GM12891 (cell line): ENCODE results near the gene C2orf66. TPM values are rescaled to one million over a fixed set of nuclear protein-coding genes. Genes with fewer than 3 reads are reported as not detected.
A peak's percentile ranks its signal among the peaks of the same experiment; 100 is the strongest.

Experiments used
- DNase-seq: peaks from one replicate; pipeline ENCODE4 v3.0.0; 2011; ENCODE audit warnings: low spot score; ENCODE audit not compliant: insufficient read length
- FAIRE-seq: peaks from 2 replicates; lab custom pipeline; 2011; peaks lifted over from hg19 to GRCh38; lab: Jason Lieb, UNC
- PAX5 ChIP-seq: IDR thresholded peaks from 2 replicates; pipeline ENCODE4 v1.6.1; 2011; ENCODE audit warnings: low read length, moderate library complexity, mild to moderate bottlenecking; ENCODE audit not compliant: insufficient read depth, severe bottlenecking
- POLR2A ChIP-seq: IDR thresholded peaks from 2 replicates; pipeline ENCODE4 v1.6.1; 2011; ENCODE audit warnings: low read depth, low read length, control low read depth
- POLR2AphosphoS5 ChIP-seq: IDR thresholded peaks from 2 replicates; pipeline ENCODE4 v1.6.1; 2011; ENCODE audit warnings: low read depth, low read length, control low read depth
- POU2F2 ChIP-seq: IDR thresholded peaks from 2 replicates; pipeline ENCODE4 v1.6.1; 2011; ENCODE audit warnings: low read depth, mild to moderate bottlenecking, control low read depth, low read length, moderate library complexity
- SPI1 ChIP-seq: IDR thresholded peaks from 2 replicates; pipeline ENCODE4 v1.6.1; 2011; ENCODE audit warnings: low read depth, low read length, control low read depth
- TAF1 ChIP-seq: IDR thresholded peaks from 2 replicates; pipeline ENCODE4 v1.6.1; 2011; ENCODE audit warnings: low read depth, low read length, control low read depth
- polyA plus RNA-seq: library from polyadenylated mRNA; unstranded; fragments of >200 nt; gene quantifications from one replicate; pipeline ENCODE4 v1.2.1, GENCODE V29; 2012; ENCODE audit warnings: low read depth, missing spikeins, inconsistent platforms; ENCODE audit not compliant: missing spikeins

Gene C2orf66
- 0.05 TPM for polyA plus RNA-seq

DNA sequence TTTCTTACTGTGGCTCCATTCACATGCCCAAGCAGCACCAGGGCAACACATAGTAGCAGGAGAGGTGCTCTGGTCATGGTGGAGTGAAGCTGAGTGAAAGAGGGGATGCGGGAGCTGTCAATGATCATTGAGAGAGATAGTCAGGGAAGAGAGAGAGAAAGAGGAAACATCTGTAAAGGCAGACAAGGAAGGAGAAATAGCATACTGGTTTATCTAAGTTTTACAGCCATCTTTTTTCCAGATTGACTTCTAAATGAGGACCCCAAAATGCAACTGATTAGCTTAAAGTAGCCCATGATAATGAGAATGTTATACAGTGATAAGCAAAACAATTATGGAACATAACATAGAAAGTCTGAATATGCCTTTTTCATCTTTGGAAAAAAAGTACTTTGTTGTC is at the start of gene C2orf66:
Gene C2orf66 (minus strand): TSS at position 96 of the 400 bp plus-strand sequence. CDS start 19 bp downstream, at position 77.
- no peak for FAIRE-seq
- no peak for TF ChIP-seq POLR2A
- no peak for DNase-seq

DNA sequence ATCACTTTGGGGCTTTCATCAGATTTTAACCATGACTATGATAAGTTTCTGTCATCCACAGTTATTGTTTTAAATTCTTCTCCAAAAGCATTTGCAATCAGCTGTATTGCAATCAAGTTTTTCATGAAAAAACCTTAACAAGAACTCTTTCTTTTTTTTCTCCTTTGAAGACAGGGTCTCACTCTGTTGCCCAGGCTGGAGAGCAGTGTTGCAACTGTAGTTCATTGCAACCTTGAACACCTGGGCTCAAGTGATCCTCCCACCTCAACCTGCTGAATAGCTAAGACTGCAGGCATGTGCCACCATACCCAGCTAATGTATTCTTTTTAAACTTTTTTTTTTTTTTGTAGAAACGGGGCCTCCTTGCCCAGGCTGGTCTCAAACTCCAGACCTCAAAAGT is 45.5 kb upstream of the C2orf66 start:
- FAIRE-seq = no peak

DNA sequence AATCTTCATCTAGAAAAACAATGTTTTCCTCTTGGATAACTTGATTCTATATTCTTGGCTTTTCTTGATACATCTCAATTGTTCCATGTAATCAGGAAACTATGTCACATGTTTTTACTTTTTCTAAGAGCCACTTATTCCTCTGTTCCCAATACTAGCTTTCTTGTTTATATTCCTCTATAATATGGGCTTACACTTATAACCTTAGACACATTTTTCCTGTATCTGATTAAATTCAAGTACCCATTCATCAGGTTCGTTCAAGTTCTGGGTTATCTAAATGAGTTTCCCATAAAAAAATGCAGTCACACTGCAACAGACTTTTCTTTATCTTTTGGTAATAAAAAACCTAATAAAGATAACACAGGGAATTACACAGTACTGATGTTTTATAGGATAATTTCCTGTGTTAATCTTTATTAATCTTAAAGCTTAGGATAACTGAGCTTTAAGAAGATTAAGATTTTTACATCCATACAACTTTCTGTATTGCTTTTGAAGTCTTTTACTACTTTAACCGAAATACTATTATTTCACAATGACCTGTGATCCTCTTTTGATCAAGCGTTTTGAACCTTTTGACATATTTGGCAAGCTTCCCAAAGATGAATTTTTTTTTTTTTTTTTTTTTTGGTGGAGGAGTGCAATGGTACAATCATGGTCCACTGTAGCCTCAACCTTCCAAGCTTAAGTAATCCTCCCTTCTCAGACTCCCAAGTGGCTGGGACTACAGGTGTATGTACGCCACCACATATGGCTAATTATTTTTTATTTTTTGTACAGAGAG is 44.3 kb upstream of the C2orf66 start:
- TF ChIP-seq PAX5 (no peak), SPI1 (no peak), TAF1 (no peak), POLR2AphosphoS5 (no peak), POU2F2 (no peak), POLR2A (no peak)
- DNase-seq = no peak
- no peak for FAIRE-seq

More for the DNA sequence above, 45.5 kb upstream of the C2orf66 start:
- TF ChIP-seq POLR2AphosphoS5 = no peak
- no peak for TF ChIP-seq POU2F2
- no peak for TF ChIP-seq POLR2A
- DNase-seq = no peak

DNA sequence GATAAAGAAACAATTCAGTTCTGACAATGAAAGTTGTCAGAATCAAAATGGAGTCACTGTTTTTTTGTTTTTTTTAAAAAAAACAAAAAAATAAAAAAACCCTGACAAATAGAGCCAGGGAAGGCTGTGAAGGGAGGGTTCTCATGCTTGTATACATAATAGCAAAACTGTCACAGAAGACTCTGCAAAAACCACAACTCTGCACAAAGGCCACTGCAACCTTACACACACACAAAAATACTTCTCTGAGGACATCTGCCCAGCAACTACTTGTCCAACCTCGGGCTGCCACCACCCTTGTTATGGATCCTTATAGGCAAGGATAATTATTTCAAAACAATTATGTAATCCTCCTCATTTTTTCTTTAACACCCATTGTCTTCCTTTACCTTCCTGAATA is 41.9 kb upstream of the C2orf66 start:
- FAIRE-seq (no peak), DNase-seq (no peak)
- TF ChIP-seq POLR2AphosphoS5 = no peak
- no peak for TF ChIP-seq TAF1
- TF ChIP-seq POLR2A = no peak
- no peak for TF ChIP-seq SPI1
- TF ChIP-seq PAX5 = no peak
- TF ChIP-seq POU2F2 = no peak

DNA sequence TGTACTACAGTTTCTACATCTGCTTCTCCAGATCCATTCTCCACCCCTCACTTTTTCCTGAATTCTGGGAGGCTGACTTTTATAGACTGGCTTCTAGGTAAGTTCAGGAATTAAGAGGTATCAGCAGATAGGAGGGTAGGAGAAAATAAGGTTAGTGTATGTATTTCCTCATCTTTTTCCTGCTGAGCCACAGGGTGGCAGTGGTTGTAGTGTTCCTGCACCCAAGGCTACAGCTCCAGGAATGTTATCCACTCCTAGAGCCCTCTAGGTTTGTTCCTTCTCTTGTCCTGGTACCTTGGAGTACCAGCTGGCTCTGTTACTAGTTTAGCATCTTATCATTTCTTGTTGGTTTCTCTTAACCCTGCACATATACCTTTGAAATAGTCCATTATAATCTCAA is 40.7 kb upstream of the C2orf66 start:
- FAIRE-seq (peak; percentile 69), DNase-seq (no peak)
- TF ChIP-seq POU2F2 (no peak), SPI1 (no peak), POLR2A (no peak), POLR2AphosphoS5 (no peak), TAF1 (no peak), PAX5 (no peak)

DNA sequence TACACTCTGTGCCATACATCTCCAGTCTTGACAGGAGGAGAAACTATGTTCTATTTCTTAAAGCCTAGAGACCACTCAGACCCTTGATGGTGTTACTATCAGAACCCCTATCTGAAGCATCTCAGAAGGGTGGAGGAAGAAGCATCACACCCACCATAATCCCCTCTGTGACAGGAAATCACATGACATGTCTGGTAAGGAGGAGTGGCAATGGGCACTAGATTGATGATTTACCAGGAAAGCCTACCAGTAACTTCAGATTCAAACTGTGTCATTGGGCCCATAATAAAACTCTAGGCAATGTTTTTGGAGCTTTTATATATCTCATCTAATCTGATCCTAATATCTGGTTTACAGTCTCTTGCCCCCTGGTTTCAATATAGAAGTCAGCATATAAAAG is 37.1 kb upstream of the C2orf66 start:
- DNase-seq = no peak
- no peak for FAIRE-seq
- TF ChIP-seq POLR2A = no peak
- TF ChIP-seq POLR2AphosphoS5 = no peak
- TF ChIP-seq POU2F2 = no peak
- TF ChIP-seq PAX5 = no peak

DNA sequence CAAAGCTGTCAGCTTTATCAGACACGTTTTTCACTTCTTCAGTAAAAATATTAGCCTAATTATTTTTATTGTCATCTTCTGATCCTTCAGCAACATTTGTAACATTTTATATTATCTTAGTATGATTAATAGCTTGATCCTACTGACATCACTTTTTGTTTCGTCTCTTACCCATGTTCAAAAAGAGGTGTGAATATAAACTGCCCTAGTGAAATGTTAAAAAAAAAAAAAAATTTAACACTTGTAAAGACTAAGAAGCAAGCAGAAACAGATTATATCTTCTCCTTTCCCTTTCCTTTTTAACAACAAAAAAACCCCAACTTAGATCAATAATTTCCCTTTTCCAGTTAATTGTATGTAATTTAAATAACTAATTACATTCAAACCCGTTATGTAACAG is 36.2 kb upstream of the C2orf66 start:
- no peak for DNase-seq
- TF ChIP-seq POLR2AphosphoS5 (no peak), TAF1 (no peak), SPI1 (no peak), PAX5 (no peak), POLR2A (no peak), POU2F2 (no peak)
- no peak for FAIRE-seq

DNA sequence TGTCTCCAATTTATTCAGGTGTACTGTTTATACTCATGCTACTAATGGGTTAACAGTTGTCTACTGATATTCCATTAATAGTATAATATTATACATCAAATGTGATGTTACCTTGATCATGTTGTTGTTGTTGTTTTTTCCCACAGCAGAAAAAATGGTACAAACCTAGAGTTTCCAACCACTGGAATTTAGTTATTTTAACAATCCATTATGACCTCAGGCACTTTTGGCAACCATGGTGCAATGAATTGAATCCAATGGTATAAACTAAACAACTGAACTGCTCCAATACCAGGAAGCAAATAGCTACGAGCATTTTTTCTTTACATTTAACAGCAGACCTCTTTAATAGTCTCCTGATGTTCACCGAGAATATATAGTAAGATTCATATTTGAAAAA is 31.0 kb upstream of the C2orf66 start:
- no peak for FAIRE-seq
- no peak for TF ChIP-seq SPI1
- no peak for TF ChIP-seq PAX5
- TF ChIP-seq POU2F2 = no peak
- TF ChIP-seq POLR2AphosphoS5 = no peak
- TF ChIP-seq TAF1 = no peak
- TF ChIP-seq POLR2A = no peak
- DNase-seq = no peak

DNA sequence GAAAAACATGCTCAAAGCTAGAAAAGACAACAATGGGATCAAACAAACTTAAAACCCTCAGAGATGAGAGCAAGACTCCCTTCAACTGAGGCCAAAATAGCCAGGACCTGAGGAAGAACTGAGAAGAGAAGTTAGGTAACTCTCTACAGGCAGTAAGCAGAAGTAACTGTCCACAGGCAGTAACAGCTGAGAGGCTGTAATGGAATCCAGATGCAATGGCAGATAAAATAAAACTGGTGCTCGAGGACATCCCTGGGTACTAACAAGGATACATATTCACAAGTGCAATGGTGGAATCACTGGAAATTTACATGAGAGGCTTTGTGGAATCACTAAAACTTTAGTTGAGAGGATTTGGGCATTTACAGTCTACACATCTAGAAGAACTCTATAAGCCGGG is 30.4 kb upstream of the C2orf66 start:
- FAIRE-seq = no peak
- DNase-seq = no peak
- TF ChIP-seq POLR2AphosphoS5 (no peak), PAX5 (no peak), POLR2A (no peak), TAF1 (no peak), POU2F2 (no peak), SPI1 (no peak)

DNA sequence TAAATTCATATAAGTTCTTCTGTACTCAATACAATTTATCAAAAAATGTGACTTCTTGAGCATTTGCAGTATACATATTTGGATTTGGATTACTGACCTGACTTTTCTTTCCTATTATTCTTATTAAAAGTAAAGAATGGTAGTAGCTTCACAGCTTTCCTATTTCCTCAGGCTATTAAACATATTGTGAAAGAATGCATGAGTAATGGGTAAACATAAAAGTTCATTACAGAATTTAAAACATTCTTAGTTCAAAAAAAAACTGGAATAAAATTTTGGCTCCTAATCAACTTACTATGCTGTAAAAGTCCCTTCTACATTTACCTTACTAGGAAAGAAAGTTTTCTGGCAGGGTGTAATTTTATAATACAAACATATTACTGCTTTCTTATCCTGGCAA is 27.3 kb upstream of the C2orf66 start:
- TF ChIP-seq POU2F2 (no peak), TAF1 (no peak), POLR2AphosphoS5 (no peak), POLR2A (no peak), PAX5 (no peak), SPI1 (no peak)
- DNase-seq (no peak), FAIRE-seq (no peak)

DNA sequence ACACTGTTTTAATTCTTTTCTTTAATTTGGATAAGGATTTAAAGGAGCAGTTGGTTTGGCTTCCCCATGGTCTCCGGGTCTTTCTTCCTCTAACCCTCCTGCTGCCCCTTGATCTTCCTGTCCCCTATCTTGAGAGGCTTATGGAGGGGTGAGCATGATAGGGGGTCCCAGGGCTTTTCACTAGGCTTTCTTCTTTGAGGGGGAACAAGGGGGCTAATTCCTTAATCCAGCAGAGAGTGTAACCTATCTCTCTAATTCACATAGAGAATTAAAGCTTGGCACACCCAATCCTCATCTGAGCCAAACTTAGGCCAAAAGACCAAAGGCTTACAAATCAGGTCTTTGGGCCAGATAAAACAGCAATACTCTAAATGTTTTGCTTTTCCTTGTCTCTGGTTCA is 21.5 kb upstream of the C2orf66 start:
- FAIRE-seq = no peak
- no peak for DNase-seq
- TF ChIP-seq SPI1 (no peak), TAF1 (no peak), PAX5 (no peak), POLR2AphosphoS5 (no peak), POLR2A (no peak), POU2F2 (no peak)
